PFSK-1 (cell line): Measurements from ENCODE around the gene MYL4.

Experiments used
- POLR2AphosphoS5 ChIP-seq: IDR thresholded peaks from 2 replicates; pipeline ENCODE4 v1.6.1; 2012; ENCODE audit warnings: low read depth, mild to moderate bottlenecking, control low read depth, low read length, moderate library complexity
- REST ChIP-seq, 2 experiments: IDR thresholded peaks; 2 replicates each; pipeline versions ENCODE4 v1.6.1 to v1.8.0; 2011 to 2012; ENCODE audit warnings: low read depth in 2 of 2, low read length in 2 of 2, control low read depth in 1 of 2, inconsistent platforms in 1 of 2, mild to moderate bottlenecking in 1 of 2, moderate library complexity in 1 of 2; ENCODE audit not compliant: insufficient read depth in 1 of 2
- TAF1 ChIP-seq: IDR thresholded peaks from 2 replicates; pipeline ENCODE4 v1.6.1; 2012; ENCODE audit warnings: low read length, control low read depth, borderline replicate concordance; ENCODE audit not compliant: insufficient read depth

GRCh38 chr17:47227862-47228261, 18.7 kb downstream of the MYL4 start:
- TF ChIP-seq TAF1: no peak
- TF ChIP-seq REST (IDR thresholded peaks at IDR 0.05; ENCODE audit: insufficient read depth in 1 of 2, low read depth in 2 of 2, low read length in 2 of 2): no peak
- TF ChIP-seq POLR2AphosphoS5: no peak
